HepG2 (cell line): Measurements from ENCODE around the gene GPR176.
"Not testable (repeated sequence)": the region's sequence is repeated elsewhere in the genome, so short reads cannot be mapped to it uniquely, and the experiment has no call there.

Experiments used
- BCLAF1 ChIP-seq: fragments of 450-650 bp; IDR thresholded peaks from 2 replicates; pipeline ENCODE4 v1.6.1; 2017; ENCODE audit warnings: mild to moderate bottlenecking
- CTCF ChIP-seq: sonication (generic); formaldehyde crosslinking; IDR thresholded peaks from 2 replicates; pipeline ENCODE4 v1.5.0; 2020; ENCODE audit warnings: mild to moderate bottlenecking, missing genetic modification reagents, moderate library complexity
- ELF1 ChIP-seq: sonication (generic); formaldehyde crosslinking; IDR thresholded peaks from 2 replicates; pipeline ENCODE4 v1.4.0; 2020; ENCODE audit warnings: missing genetic modification reagents
- MYC ChIP-seq: sonication (generic); formaldehyde crosslinking; IDR thresholded peaks from 2 replicates; pipeline ENCODE4 v1.9.0; 2021; ENCODE audit warnings: missing genetic modification reagents, borderline replicate concordance
- ZNF3 ChIP-seq: IDR thresholded peaks from 2 replicates; pipeline ENCODE4 v1.7.0; 2017; ENCODE audit warnings: inconsistent platforms
- TF ChIP-seq, protein P1 (sequence below): sonication (generic); formaldehyde crosslinking; IDR thresholded peaks from 2 replicates; pipeline ENCODE4 v1.4.0; 2020; ENCODE audit warnings: missing genetic modification reagents
- TF ChIP-seq, protein P2 (sequence below): IDR thresholded peaks from 2 replicates; pipeline ENCODE4 v1.6.1; 2016; ENCODE audit warnings: mild to moderate bottlenecking

- not testable (repeated sequence) for TF ChIP-seq BCLAF1; ZNF3 (CRISPR knock-in tag); CTCF (CRISPR knock-in tag); ELF1 (CRISPR knock-in tag); MYC (CRISPR knock-in tag)
- TF ChIP-seq, protein P1, sequence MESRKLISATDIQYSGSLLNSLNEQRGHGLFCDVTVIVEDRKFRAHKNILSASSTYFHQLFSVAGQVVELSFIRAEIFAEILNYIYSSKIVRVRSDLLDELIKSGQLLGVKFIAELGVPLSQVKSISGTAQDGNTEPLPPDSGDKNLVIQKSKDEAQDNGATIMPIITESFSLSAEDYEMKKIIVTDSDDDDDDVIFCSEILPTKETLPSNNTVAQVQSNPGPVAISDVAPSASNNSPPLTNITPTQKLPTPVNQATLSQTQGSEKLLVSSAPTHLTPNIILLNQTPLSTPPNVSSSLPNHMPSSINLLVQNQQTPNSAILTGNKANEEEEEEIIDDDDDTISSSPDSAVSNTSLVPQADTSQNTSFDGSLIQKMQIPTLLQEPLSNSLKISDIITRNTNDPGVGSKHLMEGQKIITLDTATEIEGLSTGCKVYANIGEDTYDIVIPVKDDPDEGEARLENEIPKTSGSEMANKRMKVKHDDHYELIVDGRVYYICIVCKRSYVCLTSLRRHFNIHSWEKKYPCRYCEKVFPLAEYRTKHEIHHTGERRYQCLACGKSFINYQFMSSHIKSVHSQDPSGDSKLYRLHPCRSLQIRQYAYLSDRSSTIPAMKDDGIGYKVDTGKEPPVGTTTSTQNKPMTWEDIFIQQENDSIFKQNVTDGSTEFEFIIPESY, result not testable (repeated sequence)
- TF ChIP-seq, protein P2, sequence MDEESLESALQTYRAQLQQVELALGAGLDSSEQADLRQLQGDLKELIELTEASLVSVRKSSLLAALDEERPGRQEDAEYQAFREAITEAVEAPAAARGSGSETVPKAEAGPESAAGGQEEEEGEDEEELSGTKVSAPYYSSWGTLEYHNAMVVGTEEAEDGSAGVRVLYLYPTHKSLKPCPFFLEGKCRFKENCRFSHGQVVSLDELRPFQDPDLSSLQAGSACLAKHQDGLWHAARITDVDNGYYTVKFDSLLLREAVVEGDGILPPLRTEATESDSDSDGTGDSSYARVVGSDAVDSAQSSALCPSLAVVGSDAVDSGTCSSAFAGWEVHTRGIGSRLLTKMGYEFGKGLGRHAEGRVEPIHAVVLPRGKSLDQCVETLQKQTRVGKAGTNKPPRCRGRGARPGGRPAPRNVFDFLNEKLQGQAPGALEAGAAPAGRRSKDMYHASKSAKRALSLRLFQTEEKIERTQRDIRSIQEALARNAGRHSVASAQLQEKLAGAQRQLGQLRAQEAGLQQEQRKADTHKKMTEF (CRISPR knock-in tag), result not testable (repeated sequence)
These were observed 107.4 kb downstream of the GPR176 start for GRCh38 chr15:39812651-39813050.
